ENCODE results near the gene GOLGA6A.
A peak's percentile ranks its signal among the peaks of the same experiment; 100 is the strongest.
"Not testable (repeated sequence)": the region's sequence is repeated elsewhere in the genome, so short reads cannot be mapped to it uniquely, and the experiment has no call there.

GOLGA6A gene

GRCh38 chr15:74082450-74082849, at the start of gene GOLGA6A:
Gene GOLGA6A, minus strand, starts transcription at chr15:74082550. Its CDS starts 41 bp downstream, at chr15:74082509.
- DNase-seq (ENCODE audit: low spot score), result not testable (repeated sequence)

GRCh38 chr15:74131628-74132413, 49.5 kb upstream of the GOLGA6A start:
- no peak for DNase-seq (ENCODE audit: low spot score)

- DNase-seq (ENCODE audit: low spot score), result no peak
These were observed 48.7 kb upstream of the GOLGA6A start for GRCh38 chr15:74130849-74131627.

- DNase-seq (ENCODE audit: low spot score), result no peak
These were observed 48.0 kb upstream of the GOLGA6A start, which contains the start of gene ISLR2 for GRCh38 chr15:74130155-74130848. Gene ISLR2, plus strand, starts transcription at chr15:74130586. Its CDS starts 2,169 bp downstream, at chr15:74132755.

- no peak for DNase-seq (ENCODE audit: low spot score)
These were observed 47.3 kb upstream of the GOLGA6A start for GRCh38 chr15:74129586-74130154.

GRCh38 chr15:74128785-74129585, 46.6 kb upstream of the GOLGA6A start:
- no peak for DNase-seq (ENCODE audit: low spot score)

GRCh38 chr15:74127954-74128784, 45.8 kb upstream of the GOLGA6A start:
- DNase-seq (ENCODE audit: low spot score), result no peak

GRCh38 chr15:74127255-74127953, 45.1 kb upstream of the GOLGA6A start:
- DNase-seq (ENCODE audit: low spot score), result peak; percentile 74

GRCh38 chr15:74124759-74125158, 42.4 kb upstream of the GOLGA6A start:
- no peak for DNase-seq (ENCODE audit: low spot score)

- no peak for DNase-seq (ENCODE audit: low spot score)
These were observed 41.8 kb upstream of the GOLGA6A start for GRCh38 chr15:74124196-74124595.

GRCh38 chr15:74123658-74124057, 41.3 kb upstream of the GOLGA6A start:
- no peak for DNase-seq (ENCODE audit: low spot score)

- DNase-seq (ENCODE audit: low spot score), result no peak
These were observed 40.7 kb upstream of the GOLGA6A start for GRCh38 chr15:74123131-74123429.

GRCh38 chr15:74122403-74123130, 40.2 kb upstream of the GOLGA6A start:
- DNase-seq (ENCODE audit: low spot score), result no peak

- no peak for DNase-seq (ENCODE audit: low spot score)
These were observed 39.5 kb upstream of the GOLGA6A start for GRCh38 chr15:74121858-74122257.

- no peak for DNase-seq (ENCODE audit: low spot score)
These were observed 38.7 kb upstream of the GOLGA6A start for GRCh38 chr15:74121039-74121438.

- DNase-seq (ENCODE audit: low spot score), result no peak
These were observed 38.1 kb upstream of the GOLGA6A start for GRCh38 chr15:74120426-74120825.

- DNase-seq (ENCODE audit: low spot score), result no peak
These were observed 27.4 kb upstream of the GOLGA6A start for GRCh38 chr15:74109713-74110112.

GRCh38 chr15:74108611-74109010, 26.3 kb upstream of the GOLGA6A start:
- not testable (repeated sequence) for DNase-seq (ENCODE audit: low spot score)

- DNase-seq (ENCODE audit: low spot score), result no peak
These were observed 25.8 kb upstream of the GOLGA6A start for GRCh38 chr15:74108111-74108510.

Measured in RKO (cell line).